ENCODE data around the gene PBX2. TPM values are rescaled to one million over a fixed set of nuclear protein-coding genes. Genes with fewer than 3 reads are reported as not detected.
A peak's percentile ranks its signal among the peaks of the same experiment; 100 is the strongest.

PBX2 gene
- total and polyA plus RNA-seq, 2 donors (not counting 1 experiment from before 2014, with no cell fraction given) = 35.0 to 39.4 TPM

- peak; percentile 45 to 52 for DNase-seq (ENCODE audit: low read depth in 2 of 2)
- H3K79me2 ChIP-seq (ENCODE audit: control insufficient read depth, insufficient read depth, low read length) = peaks cover 15% of the 10 kb centered on the region
- TF ChIP-seq CTCF (conservative IDR thresholded peaks at IDR 0.05 in 1 of 2, IDR thresholded peaks at IDR 0.05 in 1 of 2; ENCODE audit: low read depth in 1 of 2, low read length in 2 of 2) (no peak), EZH2 (IDR thresholded peaks at IDR 0.05; ENCODE audit: low read length, missing control alignments) (no peak)
- H3K4me2 ChIP-seq (ENCODE audit: extremely low read depth, insufficient read depth, low read length) = peak overlapping the region; percentile 99
- H3K9ac ChIP-seq (ENCODE audit: insufficient read depth, low read length) = peak overlapping the region; percentile 86
- H4K20me1 ChIP-seq (ENCODE audit: control insufficient read depth, extremely low read depth, insufficient read depth, low read length) = no peaks in the 10 kb centered on the region
- peak overlapping the region; percentile 53 to 96 (median 93) for H3K4me3 ChIP-seq (replicated peaks in 1 of 4; ENCODE audit: control extremely low read depth in 1 of 4, insufficient read depth in 1 of 4, low read depth in 3 of 4, low read length in 4 of 4)
- H3K27ac ChIP-seq (ENCODE audit: insufficient read depth, low read length) = peak overlapping the region; percentile 95
- H3K36me3 ChIP-seq (ENCODE audit: control insufficient read depth, insufficient read depth, low read length) = peaks cover 5% of the 10 kb centered on the region
- no peaks in the 10 kb centered on the region for H3K9me3 ChIP-seq (ENCODE audit: control insufficient read depth, insufficient read depth, low read depth, low read length)
- no peaks in the 10 kb centered on the region for H3K27me3 ChIP-seq (ENCODE audit: control insufficient read depth, insufficient read depth, low read length)
- H2AFZ ChIP-seq (ENCODE audit: low read length) = peak overlapping the region; percentile 80
- peaks cover 18% of the 10 kb centered on the region for H3K4me1 ChIP-seq (ENCODE audit: control insufficient read depth, extremely low read depth, insufficient read depth, low read length)
These were observed 37.0 kb downstream of the PBX2 start for GRCh38 chr6:32152769-32153563.

GRCh38 chr6:32151863-32152768, 37.9 kb downstream of the PBX2 start, which contains the start of gene PRRT1:
TSS of gene PRRT1 (minus strand) at chr6:32151939. CDS start at chr6:32151827, 112 bp downstream.
- DNase-seq (ENCODE audit: low read depth in 2 of 2) = no peak
- Histone ChIP-seq H3K79me2 (ENCODE audit: control insufficient read depth, insufficient read depth, low read length) (peaks cover 15% of the 10 kb centered on the region), H3K4me3 (replicated peaks in 1 of 4; ENCODE audit: control extremely low read depth in 1 of 4, insufficient read depth in 1 of 4, low read depth in 3 of 4, low read length in 4 of 4) (peak within 1 kb of the TSS; percentile 53 to 96 (median 93)), H4K20me1 (ENCODE audit: control insufficient read depth, extremely low read depth, insufficient read depth, low read length) (no peaks in the 10 kb centered on the region), H3K36me3 (ENCODE audit: control insufficient read depth, insufficient read depth, low read length) (no peaks in the 10 kb centered on the region), H2AFZ (ENCODE audit: low read length) (peak within 1 kb of the TSS; percentile 80), H3K27me3 (ENCODE audit: control insufficient read depth, insufficient read depth, low read length) (no peaks in the 10 kb centered on the region), H3K4me1 (ENCODE audit: control insufficient read depth, extremely low read depth, insufficient read depth, low read length) (peaks cover 18% of the 10 kb centered on the region), H3K27ac (ENCODE audit: insufficient read depth, low read length) (peak within 1 kb of the TSS; percentile 95), H3K9me3 (ENCODE audit: control insufficient read depth, insufficient read depth, low read depth, low read length) (no peaks in the 10 kb centered on the region), H3K4me2 (ENCODE audit: extremely low read depth, insufficient read depth, low read length) (peak within 1 kb of the TSS; percentile 99), H3K9ac (ENCODE audit: insufficient read depth, low read length) (peak within 1 kb of the TSS; percentile 52)
- TF ChIP-seq EZH2 (IDR thresholded peaks at IDR 0.05; ENCODE audit: low read length, missing control alignments) = no peak
- TF ChIP-seq CTCF (conservative IDR thresholded peaks at IDR 0.05 in 1 of 2, IDR thresholded peaks at IDR 0.05 in 1 of 2; ENCODE audit: low read depth in 1 of 2, low read length in 2 of 2) = no peak

Data from fibroblast of lung (primary cell).